Measurements from ENCODE around the gene PACSIN2. TPM values are rescaled to one million over a fixed set of nuclear protein-coding genes. Genes with fewer than 3 reads are reported as not detected.
A peak's percentile ranks its signal among the peaks of the same experiment; 100 is the strongest.

Gene PACSIN2
- total and polyA plus RNA-seq, 10 of the 15 experiments (the other 5 are each of a cell fraction or from before 2014, with no cell fraction given): 0.93 to 78.7 (median 46.8) TPM

- 0 out of 2 replicates have a peak, but pooled peaks have one; percentile 33 for TF ChIP-seq CBX5 (IDR thresholded peaks at IDR 0.05; ENCODE audit: low read depth)
- TF ChIP-seq IKZF1 (conservative IDR thresholded peaks at IDR 0.05): peak; percentile 26; the same call in 1 of the 2 replicates
These were observed 151.5 kb downstream of the PACSIN2 start (continued) for GRCh38 chr22:42863349-42863961.

- no peak overlapping the region for H3K4me3 ChIP-seq
- no peak overlapping the region for H3K27ac ChIP-seq (ENCODE audit: control insufficient read depth, insufficient read depth)
- in situ Hi-C loops (cut with MboI): no loop called here
- H3K4me1 ChIP-seq (ENCODE audit: control insufficient read depth, insufficient read depth, low read length): peaks cover 9% of the 10 kb centered on the region
- intact Hi-C loops (cut with micrococcal nuclease; ENCODE audit: unreplicated experiment): no loop called here
- H2AFZ ChIP-seq (ENCODE audit: control insufficient read depth, low read depth, low read length): no peak overlapping the region
- H3K4me2 ChIP-seq (ENCODE audit: control insufficient read depth, insufficient read depth): no peak overlapping the region
- peaks cover 6% of the 10 kb centered on the region; the same call in 2 of the 3 replicates for H3K9me3 ChIP-seq (replicated peaks; ENCODE audit: control insufficient read depth, insufficient read depth, low read length)
- H4K20me1 ChIP-seq (ENCODE audit: control insufficient read depth, insufficient read depth): no peaks in the 10 kb centered on the region
- H3K9ac ChIP-seq (ENCODE audit: control insufficient read depth, insufficient read depth, low read length): no peak overlapping the region
- no peak for ATAC-seq
- ChIA-PET CTCF (interaction anchor here (0.8 to 1.8 kb wide), 3 partner anchors 171 to 199 kb away, joined by 3 to 5 read pairs (median 3); no protein-coding TSS in a partner anchor), SMC1A (ENCODE audit: uncharacterized antibody, unreplicated experiment) (no interaction called here), POLR2A (no interaction called here), RAD21 (ENCODE audit: unreplicated experiment) (no interaction called here)
- no peaks in the 10 kb centered on the region; a peak in 2 of 4 replicates for H3K36me3 ChIP-seq (ENCODE audit: control insufficient read depth in 2 of 2, insufficient read depth in 2 of 2, low read length in 1 of 2)
- WGBS (ENCODE audit: insufficient coverage, insufficient replicate concordance, low lambda C conversion rate, missing lambda C conversion rate): 93% methylated on average over 7 of the region's 7 CpGs
- no TSS peak for BruUV-seq (replicated peaks)
- no peaks in the 10 kb centered on the region for H3K79me2 ChIP-seq (ENCODE audit: control insufficient read depth, insufficient read depth, low read length)
- DNase-seq (ENCODE audit: low read depth, low spot score): no peak
- no peaks in the 10 kb centered on the region for H3K27me3 ChIP-seq (replicated peaks in 1 of 2; ENCODE audit: control insufficient read depth in 2 of 2, insufficient read depth in 2 of 2, low read length in 1 of 2)
- FAIRE-seq: no peak
- no peak for TF ChIP-seq BCL3 (IDR thresholded peaks at IDR 0.05; ENCODE audit: borderline replicate concordance, insufficient read depth, low read depth, low read length, poor library complexity, severe bottlenecking)
- no peak for TF ChIP-seq E2F8 (IDR thresholded peaks at IDR 0.05; ENCODE audit: low read depth, partially characterized antibody)
- no peak for TF ChIP-seq ZNF217 (IDR thresholded peaks at IDR 0.05)
- TF ChIP-seq BACH1 (IDR thresholded peaks at IDR 0.05; ENCODE audit: borderline replicate concordance): no peak
- no peak for TF ChIP-seq ZBTB40 (IDR thresholded peaks at IDR 0.05; ENCODE audit: borderline replicate concordance)
- no peak for TF ChIP-seq SREBF2 (IDR thresholded peaks at IDR 0.05; ENCODE audit: low read length)
- no peak for TF ChIP-seq SIN3A (IDR thresholded peaks at IDR 0.05; ENCODE audit: low read depth, low read length)
- TF ChIP-seq CHD4 (IDR thresholded peaks at IDR 0.05): no peak
- TF ChIP-seq EGR1 (IDR thresholded peaks at IDR 0.05; ENCODE audit: borderline replicate concordance in 1 of 2, low read depth in 2 of 2, low read length in 2 of 2): no peak
- no peak for TF ChIP-seq KDM1A (IDR thresholded peaks at IDR 0.05; ENCODE audit: borderline replicate concordance)
- TF ChIP-seq NBN (IDR thresholded peaks at IDR 0.05): no peak
- no peak for TF ChIP-seq MTA3 (IDR thresholded peaks at IDR 0.05; ENCODE audit: borderline replicate concordance, low read length)
These were observed 152.8 kb downstream of the PACSIN2 start for GRCh38 chr22:42862045-42862734.

Measured in GM12878 (cell line).